Karpas-422 (cell line): Measurements from ENCODE around the gene CYP27B1. TPM values are rescaled to one million over a fixed set of nuclear protein-coding genes. Genes with fewer than 3 reads are reported as not detected.
A peak's percentile ranks its signal among the peaks of the same experiment; 100 is the strongest.

Source experiments
- DNase-seq: peaks from one replicate; pipeline ENCODE4 v3.0.0-alpha.2; 2015
- H2AFZ ChIP-seq: fragments of 200-600 bp; sonication (generic); 2 replicates; pipeline ENCODE4 v1.6.1; 2014; ENCODE audit warnings: antibody characterized with exemption, low read length, mixed read lengths
- H3K27ac ChIP-seq: fragments of 200-600 bp; sonication (generic); 2 replicates; pipeline ENCODE4 v1.5.1; 2014; ENCODE audit warnings: mild to moderate bottlenecking, low read length, moderate library complexity
- H3K27me3 ChIP-seq: fragments of 200-600 bp; sonication (generic); 2 replicates; pipeline ENCODE4 v1.6.1; 2014; ENCODE audit warnings: low read length, mixed read lengths
- H3K36me3 ChIP-seq: fragments of 200-600 bp; sonication (generic); 2 replicates; pipeline ENCODE4 v1.6.1; 2014; ENCODE audit warnings: low read length, mixed read lengths; ENCODE audit not compliant: insufficient read depth
- H3K4me1 ChIP-seq: fragments of 200-600 bp; sonication (generic); 2 replicates; pipeline ENCODE4 v1.6.1; 2014; ENCODE audit warnings: mild to moderate bottlenecking, low read length, mixed read lengths
- H3K4me2 ChIP-seq: fragments of 200-600 bp; sonication (generic); 2 replicates; pipeline ENCODE4 v1.6.1; 2014; ENCODE audit warnings: low read length, low read depth, mild to moderate bottlenecking; ENCODE audit not compliant: poor library complexity, severe bottlenecking
- H3K4me3 ChIP-seq: fragments of 200-600 bp; sonication (generic); 2 replicates; pipeline ENCODE4 v1.5.1; 2014; ENCODE audit warnings: mild to moderate bottlenecking, antibody characterized with exemption, low read length, mixed read lengths
- H3K79me2 ChIP-seq: fragments of 200-600 bp; sonication (generic); 2 replicates; pipeline ENCODE4 v1.6.1; 2014; ENCODE audit warnings: mild to moderate bottlenecking, low read length, mixed read lengths
- H3K9ac ChIP-seq: fragments of 200-600 bp; sonication (generic); 2 replicates; pipeline ENCODE4 v1.6.0; 2014; ENCODE audit warnings: low read length
- H3K9me2 ChIP-seq: fragments of 200-600 bp; sonication (generic), shearing (Covaris generic); replicated peaks from 2 replicates; pipeline ENCODE4 v1.6.0; 2014; ENCODE audit warnings: mild to moderate bottlenecking, low read length, moderate library complexity; ENCODE audit not compliant: insufficient read depth
- H3K9me3 ChIP-seq: fragments of 300-700, 200-600 bp; sonication (generic); 2 replicates; pipeline ENCODE4 v1.6.1; 2014; ENCODE audit warnings: low read length, mixed read lengths
- H4K20me1 ChIP-seq: fragments of 200-600 bp; sonication (generic); 2 replicates; pipeline ENCODE4 v1.6.1; 2014; ENCODE audit warnings: mild to moderate bottlenecking, antibody characterized with exemption, low read length, low read depth; ENCODE audit not compliant: insufficient read depth
- total RNA-seq: library from RNA; depleted of rRNA; stranded (reverse); fragments of >200 nt; shearing (Covaris generic); gene quantifications from 2 replicates; pipeline ENCODE4 v1.2.3, GENCODE V29; 2014; ENCODE audit warnings: low replicate concordance

The CYP27B1 gene
- total RNA-seq, 1 experiment from 2014 or later, result 0.86 TPM

GRCh38 chr12:57755194-57755453 lies 11.8 kb downstream of the CYP27B1 start:
- no peak for DNase-seq

GRCh38 chr12:57754411-57755193 lies 12.3 kb downstream of the CYP27B1 start, which contains the start of gene MARCHF9:
MARCHF9 (plus strand) TSS chr12:57755103; CDS start chr12:57755529, 426 bp downstream.
- Histone ChIP-seq H3K36me3 (peaks cover 27% of the 10 kb centered on the region), H3K4me1 (peaks cover 42% of the 10 kb centered on the region), H3K27me3 (no peaks in the 10 kb centered on the region), H3K9me3 (no peaks in the 10 kb centered on the region), H3K9ac (peak within 1 kb of the TSS; percentile 78), H2AFZ (peak within 1 kb of the TSS; percentile 68; the same call in 1 of the 2 replicates), H3K4me2 (peak within 1 kb of the TSS; percentile 97), H3K4me3 (peak within 1 kb of the TSS; percentile 77), H4K20me1 (peaks cover under 1% of the 10 kb centered on the region; the same call in 1 of the 2 replicates), H3K79me2 (peaks cover 47% of the 10 kb centered on the region), H3K9me2 (no peaks in the 10 kb centered on the region), H3K27ac (peak within 1 kb of the TSS; percentile 80)
- peak; percentile 94 for DNase-seq

More at GRCh38 chr12:57755194-57755453, 11.8 kb downstream of the CYP27B1 start:
- Histone ChIP-seq H3K79me2 (peaks cover 50% of the 10 kb centered on the region), H3K4me2 (peak overlapping the region; percentile 97), H3K4me1 (peaks cover 42% of the 10 kb centered on the region), H3K36me3 (peaks cover 31% of the 10 kb centered on the region), H3K4me3 (peak overlapping the region; percentile 77), H3K9me3 (no peaks in the 10 kb centered on the region), H3K9me2 (no peaks in the 10 kb centered on the region), H4K20me1 (peaks cover 6% of the 10 kb centered on the region), H3K9ac (peak overlapping the region; percentile 78), H3K27me3 (no peaks in the 10 kb centered on the region), H3K27ac (peak overlapping the region; percentile 80), H2AFZ (no peak overlapping the region)

- Histone ChIP-seq H3K9ac (peak overlapping the region; percentile 62), H3K27ac (peak overlapping the region; percentile 67)
Measured at GRCh38 chr12:57753756-57754337, 13.0 kb downstream of the CYP27B1 start.

GRCh38 chr12:57752668-57753000 lies 14.2 kb downstream of the CYP27B1 start:
- H3K9ac ChIP-seq, result peak overlapping the region; percentile 53
- peaks cover 28% of the 10 kb centered on the region for H3K36me3 ChIP-seq
- no peaks in the 10 kb centered on the region for H3K27me3 ChIP-seq
- H3K27ac ChIP-seq, result peak overlapping the region; percentile 67
- H3K4me3 ChIP-seq, result peak overlapping the region; percentile 55
- peaks cover 42% of the 10 kb centered on the region for H3K4me1 ChIP-seq
- no peaks in the 10 kb centered on the region for H3K9me3 ChIP-seq
- peak overlapping the region; percentile 74 for H3K4me2 ChIP-seq
- no peak for DNase-seq
- H2AFZ ChIP-seq, result peak overlapping the region; percentile 1; the same call in 1 of the 2 replicates
- H4K20me1 ChIP-seq, result no peaks in the 10 kb centered on the region
- peaks cover 40% of the 10 kb centered on the region for H3K79me2 ChIP-seq
- no peaks in the 10 kb centered on the region for H3K9me2 ChIP-seq

More at GRCh38 chr12:57753756-57754337, 13.0 kb downstream of the CYP27B1 start:
- H3K4me3 ChIP-seq, result peak overlapping the region; percentile 77; the same call in 1 of the 2 replicates
- no peaks in the 10 kb centered on the region for H4K20me1 ChIP-seq
- H3K79me2 ChIP-seq, result peaks cover 45% of the 10 kb centered on the region
- no peaks in the 10 kb centered on the region for H3K9me3 ChIP-seq
- H3K36me3 ChIP-seq, result peaks cover 32% of the 10 kb centered on the region
- peak overlapping the region; percentile 74 for H3K4me2 ChIP-seq
- peak; percentile 53 for DNase-seq
- no peak overlapping the region for H2AFZ ChIP-seq
- H3K27me3 ChIP-seq, result no peaks in the 10 kb centered on the region
- no peaks in the 10 kb centered on the region for H3K9me2 ChIP-seq
- peaks cover 42% of the 10 kb centered on the region for H3K4me1 ChIP-seq

- H3K9me2 ChIP-seq, result no peaks in the 10 kb centered on the region
- no peaks in the 10 kb centered on the region for H4K20me1 ChIP-seq
- peaks cover 35% of the 10 kb centered on the region for H3K79me2 ChIP-seq
- peak within 1 kb of the TSS; percentile 1; the same call in 1 of the 2 replicates for H2AFZ ChIP-seq
- H3K4me3 ChIP-seq, result peak within 1 kb of the TSS; percentile 86
- DNase-seq, result peak; percentile 100
- H3K27me3 ChIP-seq, result no peaks in the 10 kb centered on the region
- peaks cover 40% of the 10 kb centered on the region for H3K4me1 ChIP-seq
- H3K9me3 ChIP-seq, result no peaks in the 10 kb centered on the region
- H3K4me2 ChIP-seq, result peak within 1 kb of the TSS; percentile 79
- H3K9ac ChIP-seq, result peak within 1 kb of the TSS; percentile 91
- H3K36me3 ChIP-seq, result peaks cover 29% of the 10 kb centered on the region
- H3K27ac ChIP-seq, result peak within 1 kb of the TSS; percentile 70
Measured at GRCh38 chr12:57751788-57752667, 14.8 kb downstream of the CYP27B1 start, which contains the start of gene CDK4. CDK4 (minus strand) TSS chr12:57752310; CDS start chr12:57751717, 593 bp downstream.

- Histone ChIP-seq H3K4me1 (peaks cover 35% of the 10 kb centered on the region), H3K36me3 (peaks cover 31% of the 10 kb centered on the region), H3K9me3 (no peaks in the 10 kb centered on the region), H3K27me3 (no peaks in the 10 kb centered on the region), H4K20me1 (no peaks in the 10 kb centered on the region), H2AFZ (no peak overlapping the region), H3K27ac (peak overlapping the region; percentile 70), H3K79me2 (peaks cover 29% of the 10 kb centered on the region), H3K4me2 (peak overlapping the region; percentile 79), H3K9ac (peak overlapping the region; percentile 91), H3K9me2 (no peaks in the 10 kb centered on the region), H3K4me3 (peak overlapping the region; percentile 86)
- DNase-seq, result no peak
Measured at GRCh38 chr12:57751432-57751787, 15.5 kb downstream of the CYP27B1 start.

- no peaks in the 10 kb centered on the region for H3K9me3 ChIP-seq
- H3K9me2 ChIP-seq, result no peaks in the 10 kb centered on the region
- H2AFZ ChIP-seq, result no peak overlapping the region
- H3K4me2 ChIP-seq, result peak overlapping the region; percentile 79
- DNase-seq, result no peak
- peak overlapping the region; percentile 86 for H3K4me3 ChIP-seq
- peaks cover 31% of the 10 kb centered on the region for H3K36me3 ChIP-seq
- H3K9ac ChIP-seq, result peak overlapping the region; percentile 91
- H4K20me1 ChIP-seq, result no peaks in the 10 kb centered on the region
- peak overlapping the region; percentile 70; the same call in 1 of the 2 replicates for H3K27ac ChIP-seq
- H3K79me2 ChIP-seq, result peaks cover 23% of the 10 kb centered on the region
- no peaks in the 10 kb centered on the region for H3K27me3 ChIP-seq
- peaks cover 32% of the 10 kb centered on the region for H3K4me1 ChIP-seq
Measured at GRCh38 chr12:57750561-57751431, 16.1 kb downstream of the CYP27B1 start.
